GM12878 (cell line): ENCODE results near the gene ZNF827. TPM values are rescaled to one million over a fixed set of nuclear protein-coding genes. Genes with fewer than 3 reads are reported as not detected.
A peak's percentile ranks its signal among the peaks of the same experiment; 100 is the strongest.

Experiments used
- ATAC-seq: fragments of 200-7000 bp; cut with Tn5 transposase; 3 replicates; pipeline ENCODE4 v1.9.1; 2020; ENCODE audit warnings: mild to moderate bottlenecking, moderate library complexity
- BruUV-seq: library from RNA; stranded (reverse); fragments of 400-500 nt; replicated peaks from 2 replicates; lab custom pipeline; 2021; lab: Mats Ljungman, UMichigan
- CTCF ChIA-PET: fragments of 300-600 bp; sonication (Branson Sonifier 250); formaldehyde crosslinking; extraction: SDS; loops from one replicate; lab custom pipeline; 2021; ENCODE audit warnings: inconsistent platforms; lab: Yijun Ruan, JAX
- POLR2A ChIA-PET: fragments of 350-600 bp; formaldehyde crosslinking; extraction: SDS; loops from one replicate; lab custom pipeline; 2021; ENCODE audit warnings: inconsistent platforms; lab: Charles Lee
- RAD21 ChIA-PET: fragments of 300-600 bp; sonication (Branson Sonifier 250); formaldehyde crosslinking; loops from one replicate; lab custom pipeline; 2023; ENCODE audit warnings: antibody characterized with exemption; ENCODE audit not compliant: unreplicated experiment; lab: Charles Lee
- SMC1A ChIA-PET: fragments of 300-600 bp; sonication (Branson Sonifier 250); formaldehyde crosslinking; loops from one replicate; lab custom pipeline; 2023; ENCODE audit not compliant: unreplicated experiment, uncharacterized antibody; lab: Charles Lee
- DNase-seq: peaks from one replicate; pipeline ENCODE4 v3.0.0-alpha.2; 2011; ENCODE audit warnings: low read depth, low spot score
- FAIRE-seq: peaks from 3 replicates; lab custom pipeline; 2011; peaks lifted over from hg19 to GRCh38; lab: Jason Lieb, UNC
- H2AFZ ChIP-seq: 2 replicates; pipeline ENCODE4 v1.6.0; 2011; ENCODE audit warnings: low read depth, low read length, control low read depth; ENCODE audit not compliant: control insufficient read depth
- H3K27ac ChIP-seq: 2 replicates; pipeline ENCODE4 v1.5.1; 2011; ENCODE audit warnings: control low read depth; ENCODE audit not compliant: control insufficient read depth, insufficient read depth
- H3K27me3 ChIP-seq, 2 experiments: replicated peaks in 1 of 2; 2 replicates each; pipeline versions ENCODE4 v1.6.0 to v1.6.1; 2011; ENCODE audit warnings: low read length in 1 of 2; ENCODE audit not compliant: control insufficient read depth in 2 of 2, insufficient read depth in 2 of 2
- H3K36me3 ChIP-seq, 2 experiments: 2 replicates each; pipeline ENCODE4 v1.5.1; 2011; ENCODE audit warnings: low read length in 1 of 2; ENCODE audit not compliant: control insufficient read depth in 2 of 2, insufficient read depth in 2 of 2
- H3K4me1 ChIP-seq: 2 replicates; pipeline ENCODE4 v1.6.1; 2011; ENCODE audit warnings: mild to moderate bottlenecking, low read length, moderate library complexity, mixed read lengths; ENCODE audit not compliant: control insufficient read depth, insufficient read depth
- H3K4me2 ChIP-seq: 2 replicates; pipeline ENCODE4 v1.6.0; 2011; ENCODE audit warnings: control low read depth; ENCODE audit not compliant: control insufficient read depth, insufficient read depth
- H3K4me3 ChIP-seq: fragments of 200-600 bp; sonication (generic); 2 replicates; pipeline ENCODE4 v1.5.1; 2016
- H3K79me2 ChIP-seq: 2 replicates; pipeline ENCODE4 v1.6.0; 2011; ENCODE audit warnings: low read length; ENCODE audit not compliant: control insufficient read depth, insufficient read depth
- H3K9ac ChIP-seq: 2 replicates; pipeline ENCODE4 v1.8.0; 2011; ENCODE audit warnings: low read length, control low read depth, mixed read lengths; ENCODE audit not compliant: control insufficient read depth, insufficient read depth
- H3K9me3 ChIP-seq: replicated peaks from 3 replicates; pipeline ENCODE4 v1.5.1; 2011; ENCODE audit warnings: mild to moderate bottlenecking, low read length; ENCODE audit not compliant: control insufficient read depth, insufficient read depth
- H4K20me1 ChIP-seq: 2 replicates; pipeline ENCODE4 v1.6.0; 2011; ENCODE audit not compliant: control insufficient read depth, insufficient read depth
- BRCA1 ChIP-seq: IDR thresholded peaks from 2 replicates; pipeline ENCODE4 v1.6.1; 2011; ENCODE audit warnings: low read depth, low read length, improper control_type of control experiment
- CREB1 ChIP-seq: IDR thresholded peaks from 2 replicates; pipeline ENCODE4 v1.6.1; 2012; ENCODE audit warnings: low read depth, mild to moderate bottlenecking, inconsistent platforms
- CREM ChIP-seq: IDR thresholded peaks from 2 replicates; pipeline ENCODE4 v1.6.1; 2014; ENCODE audit warnings: antibody characterized with exemption, low read depth
- EED ChIP-seq: sonication (generic); IDR thresholded peaks from 2 replicates; pipeline ENCODE4 v1.6.1; 2016; ENCODE audit warnings: antibody characterized with exemption, low read depth
- NR2C2 ChIP-seq: IDR thresholded peaks from 2 replicates; pipeline ENCODE4 v1.6.1; 2011; ENCODE audit warnings: borderline replicate concordance, low read depth; ENCODE audit not compliant: control insufficient read depth, insufficient read length
- POLR2A ChIP-seq: IDR thresholded peaks from 2 replicates; pipeline ENCODE4 v1.6.1; 2011; ENCODE audit warnings: low read depth, mild to moderate bottlenecking, low read length
- POU2F2 ChIP-seq: IDR thresholded peaks from 3 replicates; pipeline ENCODE4 v1.6.1; 2011; ENCODE audit warnings: low read depth, mild to moderate bottlenecking, low read length, borderline replicate concordance
- RUNX3 ChIP-seq: IDR thresholded peaks from 2 replicates; pipeline ENCODE4 v1.6.1; 2012; ENCODE audit warnings: low read length, inconsistent platforms
- STAT1 ChIP-seq: fragments of 450-650 bp; conservative IDR thresholded peaks from 2 replicates; pipeline ENCODE4 v1.6.1; 2014; ENCODE audit warnings: antibody characterized with exemption, mild to moderate bottlenecking
- STAT3 ChIP-seq: IDR thresholded peaks from 2 replicates; pipeline ENCODE4 v1.6.1; 2011; ENCODE audit warnings: low read depth, low read length, improper control_type of control experiment
- WGBS: methylation state at CpG from one replicate; pipeline ENCODE4 v1.1.6; 2016; ENCODE audit warnings: low lambda C conversion rate; ENCODE audit not compliant: insufficient replicate concordance, insufficient coverage; ENCODE audit errors: missing lambda C conversion rate; 5-methylcytosine and 5-hydroxymethylcytosine counted together
- in situ Hi-C: fragments of 300-500 bp; cut with MboI; formaldehyde crosslinking; loops from 9 replicates; pipeline ENCODE4 v1.14.3; 2018; ENCODE audit warnings: mixed read lengths
- intact Hi-C: fragments of 100-400 bp; cut with micrococcal nuclease; formaldehyde crosslinking; loops from one replicate; pipeline ENCODE4 v1.14.2; 2022; ENCODE audit not compliant: unreplicated experiment
- polyA plus RNA-seq, 11 experiments: library from polyadenylated mRNA; depleted of rRNA in 4 of 11; unstranded in 6 of 11; stranded (reverse) in 5 of 11; fragments of >200 nt; fragmentation: Nextera tagmentation in 4 of 11; fragmentation: Illumina TruSeq in 1 of 11; extraction: Ambion mirVana in 4 of 11; extraction: Trizol in 1 of 11; gene quantifications; 1 replicate in 1 of 11; 2 replicates in 10 of 11; pipeline versions ENCODE4 v1.2.1 to v1.2.3, GENCODE V29; 2011 to 2016; ENCODE audit warnings: inconsistent platforms in 2 of 11, missing spikeins in 2 of 11, low read depth in 1 of 11
- total RNA-seq, 4 experiments: library from RNA; depleted of rRNA in 3 of 4; stranded (reverse); fragments of >200 nt in 3 of 4; fragmentation: Illumina TruSeq in 1 of 4; extraction: Trizol in 1 of 4; gene quantifications; 2 replicates each; pipeline versions ENCODE4 v1.2.1 to v1.2.3, GENCODE V29; 2013 to 2021
- TF ChIP-seq, protein P1 (sequence below): fragments of 450-650 bp; IDR thresholded peaks from 2 replicates; pipeline ENCODE4 v1.6.1; 2017; ENCODE audit warnings: antibody characterized with exemption, mild to moderate bottlenecking, moderate library complexity
- TF ChIP-seq, protein P2 (sequence below): fragments of 150-350 bp; IDR thresholded peaks from 2 replicates; pipeline ENCODE4 v1.6.1; 2016; ENCODE audit warnings: low read depth, low read length
- TF ChIP-seq, protein P3 (sequence below): IDR thresholded peaks from 2 replicates; pipeline ENCODE4 v1.6.1; 2012; ENCODE audit warnings: low read length, inconsistent platforms
- TF ChIP-seq, protein P4 (sequence below): fragments of 450-650 bp; IDR thresholded peaks from 2 replicates; pipeline ENCODE4 v1.6.1; 2016; ENCODE audit warnings: mild to moderate bottlenecking

Gene ZNF827
- total and polyA plus RNA-seq, 10 of the 15 experiments (the other 5 are each of a cell fraction or from before 2014, with no cell fraction given), result 3.8 to 31.5 (median 13.6) TPM

DNA sequence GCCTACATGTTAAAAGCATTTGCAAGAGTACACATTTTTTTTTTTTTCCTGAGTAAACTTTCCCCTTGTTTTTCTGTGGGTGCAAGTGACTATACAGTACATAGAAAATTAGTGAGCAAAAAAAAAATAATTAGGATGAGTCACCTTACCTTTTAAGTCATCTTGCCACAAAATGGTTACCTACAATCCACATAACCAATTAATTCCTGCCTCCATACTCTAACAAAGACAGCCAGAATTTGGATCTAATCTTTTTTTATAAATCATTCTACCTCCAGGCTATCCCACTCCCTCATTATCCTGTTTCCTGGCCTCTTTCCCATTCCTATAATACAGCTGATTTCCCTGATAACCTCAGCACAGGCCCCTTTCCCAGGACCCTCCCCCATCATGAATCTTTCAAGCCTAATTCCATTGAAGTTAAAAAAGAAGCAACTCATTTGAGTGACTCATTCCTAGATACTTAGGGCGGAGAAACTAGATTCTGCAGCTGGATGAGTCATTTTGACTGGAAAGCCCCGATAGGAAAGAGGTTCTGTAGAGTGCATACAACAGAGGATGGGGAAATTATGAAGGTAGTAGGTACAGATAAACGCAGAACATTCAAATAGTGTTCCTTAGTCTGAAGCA lies 130.5 kb downstream of the ZNF827 start (continued):
- TF ChIP-seq, protein P1, sequence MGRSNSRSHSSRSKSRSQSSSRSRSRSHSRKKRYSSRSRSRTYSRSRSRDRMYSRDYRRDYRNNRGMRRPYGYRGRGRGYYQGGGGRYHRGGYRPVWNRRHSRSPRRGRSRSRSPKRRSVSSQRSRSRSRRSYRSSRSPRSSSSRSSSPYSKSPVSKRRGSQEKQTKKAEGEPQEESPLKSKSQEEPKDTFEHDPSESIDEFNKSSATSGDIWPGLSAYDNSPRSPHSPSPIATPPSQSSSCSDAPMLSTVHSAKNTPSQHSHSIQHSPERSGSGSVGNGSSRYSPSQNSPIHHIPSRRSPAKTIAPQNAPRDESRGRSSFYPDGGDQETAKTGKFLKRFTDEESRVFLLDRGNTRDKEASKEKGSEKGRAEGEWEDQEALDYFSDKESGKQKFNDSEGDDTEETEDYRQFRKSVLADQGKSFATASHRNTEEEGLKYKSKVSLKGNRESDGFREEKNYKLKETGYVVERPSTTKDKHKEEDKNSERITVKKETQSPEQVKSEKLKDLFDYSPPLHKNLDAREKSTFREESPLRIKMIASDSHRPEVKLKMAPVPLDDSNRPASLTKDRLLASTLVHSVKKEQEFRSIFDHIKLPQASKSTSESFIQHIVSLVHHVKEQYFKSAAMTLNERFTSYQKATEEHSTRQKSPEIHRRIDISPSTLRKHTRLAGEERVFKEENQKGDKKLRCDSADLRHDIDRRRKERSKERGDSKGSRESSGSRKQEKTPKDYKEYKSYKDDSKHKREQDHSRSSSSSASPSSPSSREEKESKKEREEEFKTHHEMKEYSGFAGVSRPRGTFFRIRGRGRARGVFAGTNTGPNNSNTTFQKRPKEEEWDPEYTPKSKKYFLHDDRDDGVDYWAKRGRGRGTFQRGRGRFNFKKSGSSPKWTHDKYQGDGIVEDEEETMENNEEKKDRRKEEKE, result no peak
- no peak for TF ChIP-seq STAT3
- TF ChIP-seq, protein P2, sequence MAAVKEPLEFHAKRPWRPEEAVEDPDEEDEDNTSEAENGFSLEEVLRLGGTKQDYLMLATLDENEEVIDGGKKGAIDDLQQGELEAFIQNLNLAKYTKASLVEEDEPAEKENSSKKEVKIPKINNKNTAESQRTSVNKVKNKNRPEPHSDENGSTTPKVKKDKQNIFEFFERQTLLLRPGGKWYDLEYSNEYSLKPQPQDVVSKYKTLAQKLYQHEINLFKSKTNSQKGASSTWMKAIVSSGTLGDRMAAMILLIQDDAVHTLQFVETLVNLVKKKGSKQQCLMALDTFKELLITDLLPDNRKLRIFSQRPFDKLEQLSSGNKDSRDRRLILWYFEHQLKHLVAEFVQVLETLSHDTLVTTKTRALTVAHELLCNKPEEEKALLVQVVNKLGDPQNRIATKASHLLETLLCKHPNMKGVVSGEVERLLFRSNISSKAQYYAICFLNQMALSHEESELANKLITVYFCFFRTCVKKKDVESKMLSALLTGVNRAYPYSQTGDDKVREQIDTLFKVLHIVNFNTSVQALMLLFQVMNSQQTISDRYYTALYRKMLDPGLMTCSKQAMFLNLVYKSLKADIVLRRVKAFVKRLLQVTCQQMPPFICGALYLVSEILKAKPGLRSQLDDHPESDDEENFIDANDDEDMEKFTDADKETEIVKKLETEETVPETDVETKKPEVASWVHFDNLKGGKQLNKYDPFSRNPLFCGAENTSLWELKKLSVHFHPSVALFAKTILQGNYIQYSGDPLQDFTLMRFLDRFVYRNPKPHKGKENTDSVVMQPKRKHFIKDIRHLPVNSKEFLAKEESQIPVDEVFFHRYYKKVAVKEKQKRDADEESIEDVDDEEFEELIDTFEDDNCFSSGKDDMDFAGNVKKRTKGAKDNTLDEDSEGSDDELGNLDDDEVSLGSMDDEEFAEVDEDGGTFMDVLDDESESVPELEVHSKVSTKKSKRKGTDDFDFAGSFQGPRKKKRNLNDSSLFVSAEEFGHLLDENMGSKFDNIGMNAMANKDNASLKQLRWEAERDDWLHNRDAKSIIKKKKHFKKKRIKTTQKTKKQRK, result no peak

DNA sequence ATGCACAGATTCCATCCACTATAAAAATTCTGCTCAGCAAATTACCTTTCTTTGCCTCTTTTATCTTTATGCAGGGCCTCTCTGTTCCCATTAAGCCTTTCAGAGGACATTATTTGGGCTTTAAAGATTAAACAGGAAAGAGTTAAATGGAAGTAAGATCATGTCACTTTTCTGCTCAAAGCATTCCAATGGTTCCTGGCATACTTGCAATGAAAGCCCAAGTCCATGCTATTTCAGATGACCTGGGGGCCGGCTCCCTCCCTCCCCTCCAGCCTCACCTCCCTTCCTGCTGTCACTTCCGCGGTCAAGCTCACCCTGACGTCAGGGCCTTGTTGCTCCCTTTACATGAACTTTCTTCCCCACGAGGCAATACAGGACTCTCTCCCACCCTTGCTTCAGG lies 133.1 kb downstream of the ZNF827 start:
- ChIA-PET RAD21 (no interaction called here), POLR2A (interaction anchor here (1.8 kb wide), 1 partner anchor 25 kb away, joined by 7 read pairs; no protein-coding TSS in a partner anchor), SMC1A (interaction anchor here (0.6 to 4.0 kb wide), 3 partner anchors 14 to 469 kb away, joined by 3 to 42 read pairs (median 3); no protein-coding TSS in a partner anchor), CTCF (interaction anchor here (0.7 to 2.9 kb wide), 4 partner anchors 10 to 125 kb away, joined by 3 to 8 read pairs (median 3); no protein-coding TSS in a partner anchor)
- H3K27ac ChIP-seq, result peak overlapping the region; percentile 90
- no peaks in the 10 kb centered on the region; the same call in none of the 2 replicates for H3K79me2 ChIP-seq
- peaks cover 0 to 3% of the 10 kb centered on the region in 2 experiments for H3K36me3 ChIP-seq
- in situ Hi-C loops, result no loop called here
- H3K9me3 ChIP-seq, result peaks cover 10% of the 10 kb centered on the region
- ATAC-seq, result no peak
- no TSS peak for BruUV-seq
- no peaks in the 10 kb centered on the region for H4K20me1 ChIP-seq
- H3K4me3 ChIP-seq, result no peak overlapping the region
- whole genome bisulfite sequencing, result 92% methylated on average over 5 of the region's 5 CpGs
- H2AFZ ChIP-seq, result no peak overlapping the region
- FAIRE-seq, result no peak
- DNase-seq, result no peak
- intact Hi-C loops, result loop anchor here (5.0 kb wide), 2 partner anchors 467 to 628 kb away; no protein-coding TSS in a partner anchor
- peaks cover 36% of the 10 kb centered on the region for H3K4me1 ChIP-seq
- no peak overlapping the region for H3K4me2 ChIP-seq
- H3K9ac ChIP-seq, result no peak overlapping the region
- H3K27me3 ChIP-seq, result no peaks in the 10 kb centered on the region
- TF ChIP-seq BRCA1, result no peak
- no peak for TF ChIP-seq POU2F2
- TF ChIP-seq RUNX3, result peak; percentile 79
- TF ChIP-seq, protein P3, sequence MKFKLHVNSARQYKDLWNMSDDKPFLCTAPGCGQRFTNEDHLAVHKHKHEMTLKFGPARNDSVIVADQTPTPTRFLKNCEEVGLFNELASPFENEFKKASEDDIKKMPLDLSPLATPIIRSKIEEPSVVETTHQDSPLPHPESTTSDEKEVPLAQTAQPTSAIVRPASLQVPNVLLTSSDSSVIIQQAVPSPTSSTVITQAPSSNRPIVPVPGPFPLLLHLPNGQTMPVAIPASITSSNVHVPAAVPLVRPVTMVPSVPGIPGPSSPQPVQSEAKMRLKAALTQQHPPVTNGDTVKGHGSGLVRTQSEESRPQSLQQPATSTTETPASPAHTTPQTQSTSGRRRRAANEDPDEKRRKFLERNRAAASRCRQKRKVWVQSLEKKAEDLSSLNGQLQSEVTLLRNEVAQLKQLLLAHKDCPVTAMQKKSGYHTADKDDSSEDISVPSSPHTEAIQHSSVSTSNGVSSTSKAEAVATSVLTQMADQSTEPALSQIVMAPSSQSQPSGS, result peak; percentile 37; the same call in 1 of the 2 replicates
- no peak for TF ChIP-seq NR2C2
- no peak for TF ChIP-seq STAT1
- TF ChIP-seq EED, result peak; percentile 65
- 0 out of 2 replicates have a peak, but pooled peaks have one; percentile 26 for TF ChIP-seq POLR2A
- TF ChIP-seq, protein P4, sequence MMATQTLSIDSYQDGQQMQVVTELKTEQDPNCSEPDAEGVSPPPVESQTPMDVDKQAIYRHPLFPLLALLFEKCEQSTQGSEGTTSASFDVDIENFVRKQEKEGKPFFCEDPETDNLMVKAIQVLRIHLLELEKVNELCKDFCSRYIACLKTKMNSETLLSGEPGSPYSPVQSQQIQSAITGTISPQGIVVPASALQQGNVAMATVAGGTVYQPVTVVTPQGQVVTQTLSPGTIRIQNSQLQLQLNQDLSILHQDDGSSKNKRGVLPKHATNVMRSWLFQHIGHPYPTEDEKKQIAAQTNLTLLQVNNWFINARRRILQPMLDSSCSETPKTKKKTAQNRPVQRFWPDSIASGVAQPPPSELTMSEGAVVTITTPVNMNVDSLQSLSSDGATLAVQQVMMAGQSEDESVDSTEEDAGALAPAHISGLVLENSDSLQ, result no peak
- peak; percentile 79 for TF ChIP-seq CREB1
- TF ChIP-seq CREM, result peak; percentile 89
